GM12801 (cell line): ENCODE measurements around the gene SLC35F6.
A peak's percentile ranks its signal among the peaks of the same experiment; 100 is the strongest.

Experiments used
- CTCF ChIP-seq: IDR thresholded peaks from one replicate; pipeline ENCODE4 v1.5.1; 2011; ENCODE audit warnings: control low read depth; ENCODE audit not compliant: insufficient read length; ENCODE audit errors: extremely low read depth

Gene SLC35F6

GRCh38 chr2:26742048-26742770 lies 21.9 kb upstream of the SLC35F6 start:
- no peak for TF ChIP-seq CTCF

GRCh38 chr2:26743852-26744251 lies 20.2 kb upstream of the SLC35F6 start:
- no peak for TF ChIP-seq CTCF

- no peak for TF ChIP-seq CTCF
These were observed 19.1 kb upstream of the SLC35F6 start for GRCh38 chr2:26744953-26745352.

- TF ChIP-seq CTCF = peak; percentile 30
These were observed 18.3 kb upstream of the SLC35F6 start for GRCh38 chr2:26745609-26746327.

GRCh38 chr2:26746934-26747333 lies 17.1 kb upstream of the SLC35F6 start:
- TF ChIP-seq CTCF = no peak

- TF ChIP-seq CTCF = no peak
These were observed 11.4 kb upstream of the SLC35F6 start for GRCh38 chr2:26752656-26753055.

GRCh38 chr2:26754539-26754938 lies 9.5 kb upstream of the SLC35F6 start:
- TF ChIP-seq CTCF = no peak
